Esophagus squamous epithelium (tissue), 5 donors: ENCODE results near the gene ANO4. TPM values are rescaled to one million over a fixed set of nuclear protein-coding genes. Genes with fewer than 3 reads are reported as not detected.
"Not testable (repeated sequence)": the region's sequence is repeated elsewhere in the genome, so short reads cannot be mapped to it uniquely, and the experiment has no call there.

Source experiments
- DNase-seq: peaks from one replicate; lab custom pipeline; 2025; lab: John Stamatoyannopoulos, UW
- H3K27ac ChIP-seq, 4 donors: fragments of 200-600 bp; sonication (generic); one replicate each; pipeline ENCODE4 v1.5.1; 2016 to 2019; ENCODE audit warnings: mild to moderate bottlenecking in 1 of 4
- H3K27me3 ChIP-seq, 4 donors: fragments of 200-600 bp; sonication (generic); 1 replicate in 3 of 4; 2 replicates in 1 of 4; pipeline versions ENCODE4 v1.5.1 to v1.6.0; 2017 to 2021; ENCODE audit warnings: antibody characterized with exemption in 1 of 4
- H3K36me3 ChIP-seq, 3 donors: fragments of 200-600 bp; sonication (generic); one replicate each; pipeline ENCODE4 v1.5.1; 2016 to 2019
- H3K4me1 ChIP-seq, 3 donors: fragments of 200-600 bp; sonication (generic); one replicate each; pipeline ENCODE4 v1.5.1; 2017 to 2019
- H3K4me3 ChIP-seq, 4 donors: fragments of 200-600 bp; sonication (generic); 1 replicate in 3 of 4; 2 replicates in 1 of 4; pipeline ENCODE4 v1.5.1; 2016 to 2019; ENCODE audit warnings: mild to moderate bottlenecking in 2 of 4, moderate library complexity in 1 of 4
- H3K9me3 ChIP-seq, 3 donors: fragments of 200-600 bp; sonication (generic); one replicate each; pipeline ENCODE4 v1.5.1; 2016 to 2019
- CTCF ChIP-seq, 6 experiments: fragments of 450-650 bp in 4 of 6; fragments of 200-600 bp in 2 of 6; sonication (generic) in 2 of 6; IDR thresholded peaks; one replicate each; pipeline ENCODE4 v1.5.1; 2016 to 2019; ENCODE audit warnings: antibody characterized with exemption in 6 of 6, mild to moderate bottlenecking in 4 of 6, moderate library complexity in 4 of 6
- POLR2A ChIP-seq, 4 donors: fragments of 450-650 bp; IDR thresholded peaks; one replicate each; pipeline ENCODE4 v1.6.1; 2017; ENCODE audit warnings: antibody characterized with exemption in 4 of 4, mild to moderate bottlenecking in 4 of 4, moderate library complexity in 3 of 4
- WGBS, 2 donors: methylation state at CpG; one replicate each; pipeline ENCODE4 v1.1.5; 2018; 5-methylcytosine and 5-hydroxymethylcytosine counted together
- intact Hi-C: fragments of 100-400 bp; cut with DNase I; formaldehyde crosslinking; loops from one replicate; pipeline ENCODE4 v1.15.0; 2022
- total RNA-seq, 4 donors: library from RNA; depleted of rRNA; stranded (reverse); fragments of >200 nt; gene quantifications; one replicate each; pipeline ENCODE4 v1.1.0, GENCODE V29; 2016
- donor health status: DM: yes; HTN: yes; CAD: no.

The ANO4 gene
- total RNA-seq, 4 donors from 2014 or later: 0.09 TPM; not detected in 3

GRCh38 chr12:101127521-101128219, 333.1 kb downstream of the ANO4 start:
- TF ChIP-seq POLR2A (IDR thresholded peaks at IDR 0.05): no peak
- TF ChIP-seq CTCF (IDR thresholded peaks at IDR 0.05): no peak
- H3K27me3 ChIP-seq: no peaks in the 10 kb centered on the region
- no peaks in the 10 kb centered on the region for H3K36me3 ChIP-seq
- DNase-seq: no peak
- no peak overlapping the region for H3K4me3 ChIP-seq
- intact Hi-C loops: no loop called here
- 88 to 90% methylated on average over 6 of the region's 6 CpGs for WGBS, 2 donors
- no peaks in the 10 kb centered on the region for H3K4me1 ChIP-seq
- no peaks in the 10 kb centered on the region for H3K9me3 ChIP-seq
- H3K27ac ChIP-seq: no peak overlapping the region

GRCh38 chr12:101145777-101146431, 351.3 kb downstream of the ANO4 start:
- H3K36me3 ChIP-seq, H3K27me3 ChIP-seq, DNase-seq, intact Hi-C loops, H3K27ac ChIP-seq, H3K4me1 ChIP-seq, H3K4me3 ChIP-seq, H3K9me3 ChIP-seq: not testable (repeated sequence)
- WGBS, 2 donors: 94% methylated on average over 12 to 22 of the region's 35 CpGs

GRCh38 chr12:101165319-101165718, 370.7 kb downstream of the ANO4 start:
- no peak for DNase-seq
- no peak overlapping the region for H3K27ac ChIP-seq
- intact Hi-C loops: no loop called here
- peaks cover 0 to 7% (median 0%) of the 10 kb centered on the region in 3 donors for H3K4me1 ChIP-seq
- TF ChIP-seq POLR2A (IDR thresholded peaks at IDR 0.05) (no peak), CTCF (IDR thresholded peaks at IDR 0.05) (no peak)
- no peaks in the 10 kb centered on the region for H3K9me3 ChIP-seq
- H3K36me3 ChIP-seq: no peaks in the 10 kb centered on the region
- 31 to 37% methylated on average over 4 of the region's 4 CpGs for WGBS, 2 donors
- H3K4me3 ChIP-seq: no peak overlapping the region
- no peaks in the 10 kb centered on the region for H3K27me3 ChIP-seq

GRCh38 chr12:101166866-101167265, 372.3 kb downstream of the ANO4 start:
- WGBS, 2 donors: 55 to 67% methylated on average over 5 of the region's 5 CpGs
- no peak for DNase-seq
- no peak overlapping the region for H3K27ac ChIP-seq
- H3K27me3 ChIP-seq: no peaks in the 10 kb centered on the region
- TF ChIP-seq POLR2A (IDR thresholded peaks at IDR 0.05) (no peak), CTCF (IDR thresholded peaks at IDR 0.05) (no peak)
- H3K36me3 ChIP-seq: no peaks in the 10 kb centered on the region
- H3K9me3 ChIP-seq: no peaks in the 10 kb centered on the region
- no peak overlapping the region for H3K4me3 ChIP-seq
- peaks cover 0 to 7% (median 0%) of the 10 kb centered on the region in 3 donors for H3K4me1 ChIP-seq
- intact Hi-C loops: no loop called here

- H3K9me3 ChIP-seq: no peaks in the 10 kb centered on the region
- WGBS, 2 donors: 88 to 90% methylated on average over 5 of the region's 5 CpGs
- DNase-seq: no peak
- intact Hi-C loops: no loop called here
- H3K27ac ChIP-seq: no peak overlapping the region
- no peak overlapping the region for H3K4me3 ChIP-seq
- peaks cover 0 to 7% (median 0%) of the 10 kb centered on the region in 3 donors for H3K4me1 ChIP-seq
- TF ChIP-seq POLR2A (IDR thresholded peaks at IDR 0.05) (no peak), CTCF (IDR thresholded peaks at IDR 0.05) (no peak)
- H3K27me3 ChIP-seq: no peaks in the 10 kb centered on the region
- H3K36me3 ChIP-seq: no peaks in the 10 kb centered on the region
Measured at GRCh38 chr12:101168001-101168400, 373.4 kb downstream of the ANO4 start.
